ENCODE measurements around the gene SGMS2. TPM values are rescaled to one million over a fixed set of nuclear protein-coding genes. Genes with fewer than 3 reads are reported as not detected.

The SGMS2 gene
- polyA plus RNA-seq, 2 of the 4 experiments (the other 2 are of a cell fraction) = 8.5 to 22.6 TPM

- ChIA-PET POLR2A (no interaction called here), CTCF (no interaction called here)
These were observed 18.7 kb downstream of the SGMS2 start for GRCh38 chr4:107843391-107843790.

GRCh38 chr4:107845681-107846080 is 20.9 kb downstream of the SGMS2 start:
- no peaks in the 10 kb centered on the region for H3K4me1 ChIP-seq
- H3K27ac ChIP-seq = no peak overlapping the region
- H3K4me3 ChIP-seq = no peak overlapping the region
- ATAC-seq (no peak), DNase-seq (ENCODE audit: low read depth in 1 of 2, low spot score in 1 of 2) (no peak), FAIRE-seq (no peak)
- CTCF ChIA-PET = interaction anchor here (1.1 to 2.4 kb wide), 2 partner anchors 8 to 36 kb away, joined by 3 to 6 read pairs; no protein-coding TSS in a partner anchor
- POLR2A ChIA-PET = no interaction called here
- 97% methylated on average over 3 of the region's 3 CpGs for whole genome bisulfite sequencing (ENCODE audit: missing lambda C conversion rate)
- TF ChIP-seq FOSL2 (IDR thresholded peaks at IDR 0.05) = no peak
- TF ChIP-seq FOSL2 (CRISPR knock-in tag; IDR thresholded peaks at IDR 0.05) = no peak
- no peak for TF ChIP-seq HDAC2 (IDR thresholded peaks at IDR 0.05)
- TF ChIP-seq MAX (IDR thresholded peaks at IDR 0.05) = no peak
- no peak for TF ChIP-seq TFCP2L1 (CRISPR knock-in tag; IDR thresholded peaks at IDR 0.05)
- no peak for TF ChIP-seq FOSB (CRISPR knock-in tag; IDR thresholded peaks at IDR 0.05)
- TF ChIP-seq JUN (IDR thresholded peaks at IDR 0.05) = no peak
- no peak for TF ChIP-seq ZSCAN20 (CRISPR knock-in tag; IDR thresholded peaks at IDR 0.05)
- TF ChIP-seq GATA3 (IDR thresholded peaks at IDR 0.05; ENCODE audit: borderline replicate concordance) = no peak
- H3K4me2 ChIP-seq = no peak overlapping the region
- H3K9me3 ChIP-seq = peaks cover 6% of the 10 kb centered on the region; the same call in 1 of the 3 replicates

More at GRCh38 chr4:107843391-107843790, 18.7 kb downstream of the SGMS2 start:
- ATAC-seq (no peak), DNase-seq (ENCODE audit: low read depth in 1 of 2, low spot score in 1 of 2) (no peak), FAIRE-seq (no peak)
- TF ChIP-seq GATA3 (IDR thresholded peaks at IDR 0.05; ENCODE audit: borderline replicate concordance) (no peak), ZC3H11A (IDR thresholded peaks at IDR 0.05) (no peak), TFCP2L1 (CRISPR knock-in tag; IDR thresholded peaks at IDR 0.05) (no peak), SREBF2 (IDR thresholded peaks at IDR 0.05) (no peak), HOXB13 (CRISPR knock-in tag; IDR thresholded peaks at IDR 0.05; ENCODE audit: low read depth) (no peak), PHF8 (IDR thresholded peaks at IDR 0.05; ENCODE audit: borderline replicate concordance, low read depth) (no peak), CBX8 (IDR thresholded peaks at IDR 0.05) (no peak), FOXS1 (CRISPR knock-in tag; IDR thresholded peaks at IDR 0.05) (no peak), CHD4 (IDR thresholded peaks at IDR 0.05; ENCODE audit: borderline replicate concordance) (no peak), HOXA7 (CRISPR knock-in tag; IDR thresholded peaks at IDR 0.05) (no peak), RFX5 (IDR thresholded peaks at IDR 0.05) (no peak)
- Histone ChIP-seq H3K4me2 (no peak overlapping the region), H3K4me3 (no peak overlapping the region), H3K27ac (no peak overlapping the region), H3K9me3 (peaks cover 4% of the 10 kb centered on the region; the same call in 1 of the 3 replicates), H3K4me1 (peaks cover 8% of the 10 kb centered on the region; the same call in 2 of the 3 replicates)
- WGBS (ENCODE audit: missing lambda C conversion rate) = 75% methylated on average over 1 of the region's 1 CpG

GRCh38 chr4:107850438-107850837 is 25.7 kb downstream of the SGMS2 start:
- FAIRE-seq (no peak), DNase-seq (ENCODE audit: low read depth in 1 of 2, low spot score in 1 of 2) (no peak), ATAC-seq (no peak)
- POLR2A ChIA-PET = no interaction called here
- CTCF ChIA-PET = interaction anchor here (0.6 to 0.8 kb wide), 2 partner anchors 81 to 87 kb away, joined by 3 read pairs; no protein-coding TSS in a partner anchor
- TF ChIP-seq ZC3H11A (IDR thresholded peaks at IDR 0.05) (no peak), MAX (IDR thresholded peaks at IDR 0.05) (no peak), MAFK (IDR thresholded peaks at IDR 0.05; ENCODE audit: partially characterized antibody) (no peak), EHMT2 (IDR thresholded peaks at IDR 0.05; ENCODE audit: low read depth) (no peak), ZSCAN20 (CRISPR knock-in tag; IDR thresholded peaks at IDR 0.05) (no peak), NPAS2 (CRISPR knock-in tag; IDR thresholded peaks at IDR 0.05; ENCODE audit: borderline replicate concordance) (no peak), ELK1 (IDR thresholded peaks at IDR 0.05; ENCODE audit: low read depth, low read length) (no peak), PHF8 (IDR thresholded peaks at IDR 0.05; ENCODE audit: borderline replicate concordance, low read depth) (no peak), ZFP36 (IDR thresholded peaks at IDR 0.05; ENCODE audit: borderline replicate concordance, partially characterized antibody) (no peak), EHF (CRISPR knock-in tag; IDR thresholded peaks at IDR 0.05) (no peak), CHD4 (IDR thresholded peaks at IDR 0.05; ENCODE audit: borderline replicate concordance) (no peak), TFCP2L1 (CRISPR knock-in tag; IDR thresholded peaks at IDR 0.05) (no peak), HDAC2 (IDR thresholded peaks at IDR 0.05) (no peak), JUN (IDR thresholded peaks at IDR 0.05) (no peak)
- no peak overlapping the region for H3K4me3 ChIP-seq
- H3K4me1 ChIP-seq = peaks cover 29% of the 10 kb centered on the region
- peaks cover 6% of the 10 kb centered on the region; the same call in 1 of the 3 replicates for H3K9me3 ChIP-seq
- WGBS (ENCODE audit: missing lambda C conversion rate) = 100% methylated on average over 2 of the region's 2 CpGs
- H3K4me2 ChIP-seq = no peak overlapping the region
- H3K27ac ChIP-seq = no peak overlapping the region

Measured in A549 (cell line).